ENCODE data around the gene NPB. TPM values are rescaled to one million over a fixed set of nuclear protein-coding genes. Genes with fewer than 3 reads are reported as not detected.

NPB gene
- total RNA-seq, 1 donor from 2014 or later: 1.3 TPM

DNA sequence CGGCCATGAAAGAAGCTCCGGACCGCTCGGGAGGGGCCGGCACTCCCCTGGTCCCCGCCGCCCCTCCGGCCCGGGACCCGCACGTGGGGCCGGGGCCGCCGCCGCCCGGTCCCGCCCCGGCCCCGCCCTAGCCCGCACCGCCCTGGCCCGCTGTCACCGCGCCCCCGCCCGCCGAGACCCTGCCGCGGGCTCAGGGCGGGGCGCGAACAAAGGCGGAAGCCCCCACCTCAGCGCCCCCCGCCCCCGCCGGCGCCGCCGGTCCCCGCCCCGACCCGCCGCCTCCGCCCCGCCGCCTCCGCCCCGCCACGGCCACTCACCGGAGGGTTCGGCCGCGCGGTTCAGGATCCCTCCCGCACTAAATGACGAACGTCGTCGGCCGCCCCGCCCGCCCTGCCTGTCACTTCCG, 31.1 kb upstream of the NPB start, which contains the start of gene ARHGDIA:
Gene ARHGDIA (minus strand): TSS at position 357 of the 406 bp plus-strand sequence. CDS start 1,407 bp downstream, outside the sequence.
- H3K4me3 Mint-ChIP-seq (ENCODE audit: unreplicated experiment): peak within 1 kb of the TSS; percentile 81
- H3K4me1 Mint-ChIP-seq (ENCODE audit: low read depth): peaks cover 49% of the 10 kb centered on the region
- TF ChIP-seq, protein P1, sequence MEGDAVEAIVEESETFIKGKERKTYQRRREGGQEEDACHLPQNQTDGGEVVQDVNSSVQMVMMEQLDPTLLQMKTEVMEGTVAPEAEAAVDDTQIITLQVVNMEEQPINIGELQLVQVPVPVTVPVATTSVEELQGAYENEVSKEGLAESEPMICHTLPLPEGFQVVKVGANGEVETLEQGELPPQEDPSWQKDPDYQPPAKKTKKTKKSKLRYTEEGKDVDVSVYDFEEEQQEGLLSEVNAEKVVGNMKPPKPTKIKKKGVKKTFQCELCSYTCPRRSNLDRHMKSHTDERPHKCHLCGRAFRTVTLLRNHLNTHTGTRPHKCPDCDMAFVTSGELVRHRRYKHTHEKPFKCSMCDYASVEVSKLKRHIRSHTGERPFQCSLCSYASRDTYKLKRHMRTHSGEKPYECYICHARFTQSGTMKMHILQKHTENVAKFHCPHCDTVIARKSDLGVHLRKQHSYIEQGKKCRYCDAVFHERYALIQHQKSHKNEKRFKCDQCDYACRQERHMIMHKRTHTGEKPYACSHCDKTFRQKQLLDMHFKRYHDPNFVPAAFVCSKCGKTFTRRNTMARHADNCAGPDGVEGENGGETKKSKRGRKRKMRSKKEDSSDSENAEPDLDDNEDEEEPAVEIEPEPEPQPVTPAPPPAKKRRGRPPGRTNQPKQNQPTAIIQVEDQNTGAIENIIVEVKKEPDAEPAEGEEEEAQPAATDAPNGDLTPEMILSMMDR (IDR thresholded peaks at IDR 0.05): no peak
- peaks cover 2% of the 10 kb centered on the region for H3K36me3 Mint-ChIP-seq (ENCODE audit: low read depth)
- H3K27me3 Mint-ChIP-seq (ENCODE audit: low read depth): no peaks in the 10 kb centered on the region
- H3K27ac Mint-ChIP-seq (ENCODE audit: unreplicated experiment): peak within 1 kb of the TSS; percentile 94
- no peaks in the 10 kb centered on the region for H3K9me3 Mint-ChIP-seq (ENCODE audit: low read depth)
- DNase-seq (ENCODE audit: low spot score): no peak

DNA sequence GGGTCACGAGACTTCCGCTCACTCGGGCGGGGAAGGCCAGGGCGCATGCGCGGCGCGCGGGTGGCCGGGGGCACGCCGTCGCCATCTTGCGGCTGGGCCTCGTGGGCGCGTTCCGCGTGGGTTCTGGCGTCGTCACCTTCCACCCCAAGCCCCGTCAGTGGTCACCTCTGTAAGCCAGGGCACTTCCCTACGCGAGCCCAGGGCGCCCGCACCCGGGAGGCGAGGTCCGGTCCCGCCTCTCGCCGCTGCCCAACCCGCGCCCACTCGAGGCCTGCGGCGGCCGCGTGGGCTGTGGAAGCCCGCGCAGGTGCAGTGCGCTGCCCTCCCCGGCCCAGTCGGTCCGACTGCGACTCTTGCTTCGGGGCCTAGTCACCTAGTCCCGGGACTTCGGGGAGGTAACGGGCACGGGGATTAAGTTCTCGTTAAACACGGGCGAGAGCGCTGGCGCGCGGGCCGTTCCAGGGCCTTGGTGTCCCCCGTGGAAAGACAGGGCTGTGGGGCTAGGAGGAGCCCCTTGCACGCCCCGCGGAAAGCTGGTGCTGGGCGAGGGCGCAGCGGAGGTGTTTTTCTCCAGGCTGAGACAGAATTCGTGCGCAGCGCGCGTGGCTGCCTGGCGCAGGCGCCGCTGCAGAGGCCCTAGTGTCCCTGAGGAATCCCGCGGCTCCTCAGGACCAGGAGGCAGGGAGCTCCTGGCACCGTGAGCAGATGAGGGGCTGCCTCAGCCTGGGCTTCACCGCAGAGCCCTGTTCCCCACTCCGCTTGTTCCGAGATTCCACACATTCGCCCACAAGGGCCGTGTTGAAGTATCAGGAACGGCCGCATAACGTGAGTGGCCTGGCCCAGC, 30.4 kb upstream of the NPB start:
- H3K27me3 Mint-ChIP-seq (ENCODE audit: low read depth): no peaks in the 10 kb centered on the region
- peak; percentile 97 for DNase-seq (ENCODE audit: low spot score)
- TF ChIP-seq, protein P1 (IDR thresholded peaks at IDR 0.05): peak; percentile 67
- peaks cover 2% of the 10 kb centered on the region for H3K36me3 Mint-ChIP-seq (ENCODE audit: low read depth)
- peak overlapping the region; percentile 81 for H3K4me3 Mint-ChIP-seq (ENCODE audit: unreplicated experiment)
- H3K9me3 Mint-ChIP-seq (ENCODE audit: low read depth): no peaks in the 10 kb centered on the region
- H3K4me1 Mint-ChIP-seq (ENCODE audit: low read depth): peaks cover 47% of the 10 kb centered on the region
- H3K27ac Mint-ChIP-seq (ENCODE audit: unreplicated experiment): peak overlapping the region; percentile 94

DNA sequence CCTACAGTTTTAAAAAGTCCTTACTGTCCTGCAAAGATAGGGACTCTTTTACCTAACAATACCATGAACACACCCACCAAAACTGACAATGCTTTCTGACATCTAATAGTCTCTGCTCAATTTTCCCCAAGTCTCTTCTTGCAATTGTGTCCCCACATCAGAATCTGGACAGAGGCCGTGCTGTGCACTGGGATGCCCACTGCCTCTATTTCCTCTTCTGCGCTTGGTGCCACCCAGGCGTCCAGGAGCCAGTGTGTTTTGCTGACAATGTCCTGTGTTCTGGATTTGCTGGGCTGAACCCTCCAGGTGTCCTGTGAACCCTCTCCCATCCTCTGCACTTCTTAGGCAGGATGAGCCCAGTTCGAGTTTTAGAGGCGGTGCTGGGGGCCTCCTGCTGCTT, 24.5 kb upstream of the NPB start:
- H3K27ac Mint-ChIP-seq (ENCODE audit: unreplicated experiment): no peak overlapping the region
- TF ChIP-seq, protein P1 (IDR thresholded peaks at IDR 0.05): no peak
- no peaks in the 10 kb centered on the region for H3K27me3 Mint-ChIP-seq (ENCODE audit: low read depth)
- peaks cover 4% of the 10 kb centered on the region for H3K4me1 Mint-ChIP-seq (ENCODE audit: low read depth)
- no peak overlapping the region for H3K4me3 Mint-ChIP-seq (ENCODE audit: unreplicated experiment)
- DNase-seq (ENCODE audit: low spot score): no peak
- H3K36me3 Mint-ChIP-seq (ENCODE audit: low read depth): peaks cover 7% of the 10 kb centered on the region
- no peaks in the 10 kb centered on the region for H3K9me3 Mint-ChIP-seq (ENCODE audit: low read depth)

DNA sequence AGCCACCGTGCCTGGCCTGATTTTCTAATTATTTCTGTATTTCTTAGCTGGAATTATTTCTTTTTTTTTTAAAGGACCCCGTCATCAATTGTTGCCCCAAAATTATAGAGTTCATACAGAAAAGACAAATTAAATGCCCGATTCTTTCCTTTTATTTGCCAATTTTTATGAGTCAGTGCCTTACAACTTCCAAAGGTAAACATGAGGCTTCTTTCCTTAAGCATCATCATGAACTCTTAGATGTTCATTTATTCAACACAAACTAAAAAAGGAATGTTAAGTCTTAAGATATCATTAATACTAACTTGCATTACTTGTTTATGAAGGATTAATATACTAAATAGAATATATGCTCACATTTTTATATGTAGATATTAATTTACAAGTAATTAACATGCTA, 23.7 kb upstream of the NPB start:
- Mint-ChIP-seq H3K4me1 (ENCODE audit: low read depth) (no peaks in the 10 kb centered on the region), H3K9me3 (ENCODE audit: low read depth) (no peaks in the 10 kb centered on the region), H3K27ac (ENCODE audit: unreplicated experiment) (no peak overlapping the region), H3K4me3 (ENCODE audit: unreplicated experiment) (no peak overlapping the region), H3K36me3 (ENCODE audit: low read depth) (peaks cover 7% of the 10 kb centered on the region), H3K27me3 (ENCODE audit: low read depth) (no peaks in the 10 kb centered on the region)
- no peak for DNase-seq (ENCODE audit: low spot score)
- TF ChIP-seq, protein P1 (IDR thresholded peaks at IDR 0.05): no peak

DNA sequence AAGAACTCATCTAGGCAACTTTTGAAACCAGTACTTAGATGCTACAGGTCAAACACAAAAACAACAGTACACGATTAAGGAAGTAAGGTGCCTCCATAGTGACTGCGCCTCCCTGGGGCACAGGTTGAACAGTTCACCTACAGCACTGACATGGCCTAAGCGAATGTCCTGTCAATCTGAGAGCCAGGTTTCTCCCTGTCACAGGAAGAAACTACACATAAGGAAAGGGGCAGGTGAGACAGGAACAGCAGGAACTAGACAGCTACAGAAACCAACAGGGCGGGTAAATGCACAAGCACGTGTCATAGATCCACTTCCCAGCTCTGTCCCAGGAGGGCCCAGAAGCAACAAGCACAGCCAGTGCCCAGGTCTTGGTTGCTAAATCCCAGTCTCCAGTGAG, 22.9 kb upstream of the NPB start:
- H3K36me3 Mint-ChIP-seq (ENCODE audit: low read depth): peaks cover 7% of the 10 kb centered on the region
- H3K4me3 Mint-ChIP-seq (ENCODE audit: unreplicated experiment): no peak overlapping the region

More for the DNA sequence above, 22.9 kb upstream of the NPB start:
- no peak for DNase-seq (ENCODE audit: low spot score)
- Mint-ChIP-seq H3K9me3 (ENCODE audit: low read depth) (no peaks in the 10 kb centered on the region), H3K4me1 (ENCODE audit: low read depth) (peaks cover 2% of the 10 kb centered on the region), H3K27me3 (ENCODE audit: low read depth) (no peaks in the 10 kb centered on the region), H3K27ac (ENCODE audit: unreplicated experiment) (no peak overlapping the region)
- TF ChIP-seq, protein P1 (IDR thresholded peaks at IDR 0.05): no peak
